SK-N-MC (cell line): Measurements from ENCODE around the gene RNF213.

Source experiments
- EZH2 ChIP-seq: fragments of 200-600 bp; sonication (generic); IDR thresholded peaks from one replicate; pipeline ENCODE4 v1.6.1; 2017; ENCODE audit warnings: antibody characterized with exemption
- POLR2AphosphoS5 ChIP-seq: IDR thresholded peaks from 2 replicates; pipeline ENCODE4 v1.6.1; 2012; ENCODE audit warnings: mild to moderate bottlenecking, low read depth, low read length, borderline replicate concordance

DNA sequence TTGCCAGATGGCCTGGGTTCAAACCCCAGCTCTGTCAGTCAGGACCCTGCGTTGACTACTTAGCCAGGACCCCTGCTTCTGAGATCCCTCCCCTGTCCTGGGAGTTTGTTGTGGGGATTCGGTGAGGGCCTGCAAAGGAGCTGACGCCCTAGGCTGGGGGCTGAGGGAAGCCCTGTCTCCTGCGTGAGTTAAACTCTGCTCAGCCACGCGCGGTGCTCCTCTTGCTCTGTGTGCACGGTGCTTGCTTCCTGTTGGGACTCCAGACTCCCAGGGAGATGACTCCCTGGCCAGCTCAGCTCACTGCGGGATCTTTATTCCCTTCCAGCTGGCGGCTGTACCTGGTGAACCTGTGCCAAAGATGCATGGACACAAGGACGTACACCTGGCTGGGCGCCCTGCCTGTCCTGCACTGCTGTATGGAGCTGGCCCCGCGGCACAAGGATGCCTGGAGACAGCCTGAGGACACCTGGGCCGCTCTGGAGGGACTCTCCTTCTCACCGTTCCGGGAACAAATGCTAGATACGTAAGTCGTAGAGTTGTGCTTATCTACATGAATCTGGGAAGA lies 37.4 kb downstream of the RNF213 start:
- TF ChIP-seq EZH2 (no peak), POLR2AphosphoS5 (no peak)
